ENCODE data around the gene FOLH1. TPM values are rescaled to one million over a fixed set of nuclear protein-coding genes. Genes with fewer than 3 reads are reported as not detected.
"Not testable (repeated sequence)": the region's sequence is repeated elsewhere in the genome, so short reads cannot be mapped to it uniquely, and the experiment has no call there.

FOLH1 gene
- total RNA-seq, 2 experiments from 2014 or later: not detected

- DNase-seq: no peak
- no peak overlapping the region for H3K27ac Mint-ChIP-seq
- POLR2A ChIA-PET: no interaction called here
- no peaks in the 10 kb centered on the region for H3K9me3 Mint-ChIP-seq (ENCODE audit: low read depth)
- H3K36me3 Mint-ChIP-seq (ENCODE audit: low read depth): no peaks in the 10 kb centered on the region
- H3K27me3 Mint-ChIP-seq: no peaks in the 10 kb centered on the region
- no peaks in the 10 kb centered on the region for H3K4me1 Mint-ChIP-seq
- intact Hi-C loops (cut with DNase I, micrococcal nuclease): no loop called here
- CTCF ChIA-PET: no interaction called here
- no peak for ATAC-seq
- no peak overlapping the region for H3K4me3 Mint-ChIP-seq
Observed at GRCh38 chr11:49221112-49221511, 12.7 kb upstream of the FOLH1 start.

GRCh38 chr11:49213026-49213560, 4.7 kb upstream of the FOLH1 start:
- Mint-ChIP-seq H3K27me3 (no peaks in the 10 kb centered on the region), H3K4me1 (no peaks in the 10 kb centered on the region), H3K9me3 (ENCODE audit: low read depth) (no peaks in the 10 kb centered on the region), H3K27ac (no peak overlapping the region), H3K4me3 (no peak overlapping the region), H3K36me3 (ENCODE audit: low read depth) (no peaks in the 10 kb centered on the region)
- ChIA-PET CTCF (no interaction called here), POLR2A (no interaction called here)
- DNase-seq (no peak), ATAC-seq (no peak)
- intact Hi-C loops (cut with DNase I, micrococcal nuclease): no loop called here

- POLR2A ChIA-PET; CTCF ChIA-PET; intact Hi-C loops (cut with DNase I, micrococcal nuclease); H3K27me3 Mint-ChIP-seq; H3K4me1 Mint-ChIP-seq; H3K9me3 Mint-ChIP-seq (ENCODE audit: low read depth); ATAC-seq; H3K27ac Mint-ChIP-seq; DNase-seq; H3K4me3 Mint-ChIP-seq; H3K36me3 Mint-ChIP-seq (ENCODE audit: low read depth): not testable (repeated sequence)
Observed at GRCh38 chr11:49206999-49207398, 1.4 kb downstream of the FOLH1 start.

DNA sequence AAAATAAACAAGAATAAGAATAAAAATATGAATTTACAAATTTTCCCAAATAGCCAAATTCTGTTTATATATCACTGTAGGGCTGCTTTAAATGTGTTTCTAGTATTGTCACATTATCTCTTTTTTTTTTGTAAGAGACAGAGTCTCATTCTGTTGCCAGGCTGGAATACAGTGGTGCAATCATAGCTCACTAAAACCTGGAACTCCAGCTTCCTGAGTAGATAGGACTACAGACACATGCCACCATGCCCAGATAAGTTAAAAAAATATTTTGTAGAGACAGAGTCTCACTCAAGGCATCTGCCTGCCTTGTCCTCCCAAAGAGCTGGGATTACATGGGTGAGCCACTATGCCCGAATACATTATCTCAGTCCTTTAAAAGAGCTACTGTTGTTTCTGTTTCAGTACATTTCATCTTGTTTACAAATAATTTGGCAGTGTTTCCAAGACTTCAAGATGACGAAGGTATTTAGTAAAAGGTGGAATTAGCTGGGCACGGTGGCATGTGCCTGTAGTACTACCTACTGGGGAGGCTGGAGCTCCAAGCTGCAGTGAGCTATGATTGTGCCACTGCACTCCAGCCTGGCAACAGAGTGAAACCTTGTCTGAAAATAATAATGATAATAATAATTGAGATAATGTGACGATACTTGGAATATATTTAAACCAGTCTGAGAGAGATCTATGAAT, 6.0 kb downstream of the FOLH1 start:
- H3K4me1 Mint-ChIP-seq: no peaks in the 10 kb centered on the region
- intact Hi-C loops (cut with DNase I, micrococcal nuclease): no loop called here
- no peak overlapping the region for H3K27ac Mint-ChIP-seq
- POLR2A ChIA-PET: no interaction called here
- peaks cover 3% of the 10 kb centered on the region for H3K27me3 Mint-ChIP-seq
- CTCF ChIA-PET: no interaction called here
- ATAC-seq (no peak), DNase-seq (no peak)
- H3K36me3 Mint-ChIP-seq (ENCODE audit: low read depth): no peaks in the 10 kb centered on the region
- no peaks in the 10 kb centered on the region for H3K9me3 Mint-ChIP-seq (ENCODE audit: low read depth)
- H3K4me3 Mint-ChIP-seq: no peak overlapping the region

DNA sequence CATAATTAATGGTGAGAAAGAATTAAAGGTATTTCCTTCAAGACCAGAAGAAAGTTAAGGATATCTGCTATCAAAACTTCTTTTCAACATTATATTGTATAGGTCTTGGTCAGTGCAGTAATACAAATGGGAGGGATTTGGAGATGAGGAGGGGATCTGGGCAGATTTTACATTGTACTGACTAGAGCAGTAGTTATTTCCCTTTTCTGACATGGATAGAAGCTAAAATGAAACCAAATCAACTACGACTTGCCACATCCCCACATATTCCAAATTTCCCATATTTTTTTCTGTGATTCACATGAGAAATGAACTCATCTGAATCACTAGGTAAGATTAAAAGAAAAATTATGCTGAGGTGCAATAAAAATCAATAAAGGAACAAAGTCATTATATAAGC, 11.6 kb downstream of the FOLH1 start:
- H3K4me3 Mint-ChIP-seq; ATAC-seq; POLR2A ChIA-PET; DNase-seq; H3K9me3 Mint-ChIP-seq (ENCODE audit: low read depth); intact Hi-C loops (cut with DNase I, micrococcal nuclease); CTCF ChIA-PET; H3K27me3 Mint-ChIP-seq; H3K36me3 Mint-ChIP-seq (ENCODE audit: low read depth); H3K27ac Mint-ChIP-seq; H3K4me1 Mint-ChIP-seq: not testable (repeated sequence)

DNA sequence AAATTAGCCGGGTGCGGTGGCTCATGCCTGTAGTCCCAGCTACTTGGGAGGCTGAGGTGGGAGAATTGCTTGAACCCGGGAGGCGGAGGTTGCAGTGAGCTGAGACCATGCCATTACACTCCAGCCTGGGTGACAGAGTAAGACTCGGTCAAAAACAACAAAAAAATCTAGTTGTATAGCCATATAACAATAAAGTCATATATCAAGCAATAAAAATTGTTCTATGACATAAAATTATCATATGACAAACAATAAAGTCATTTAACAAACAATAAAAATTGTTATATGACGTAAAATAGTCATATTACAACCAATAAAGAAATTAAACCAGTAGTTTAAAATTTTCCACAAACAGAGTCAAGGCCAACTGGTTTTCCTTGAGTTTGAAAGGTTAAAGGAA, 12.4 kb downstream of the FOLH1 start:
- H3K9me3 Mint-ChIP-seq (ENCODE audit: low read depth); H3K27me3 Mint-ChIP-seq; intact Hi-C loops (cut with DNase I, micrococcal nuclease); DNase-seq; ATAC-seq; H3K27ac Mint-ChIP-seq; H3K36me3 Mint-ChIP-seq (ENCODE audit: low read depth); POLR2A ChIA-PET; CTCF ChIA-PET; H3K4me3 Mint-ChIP-seq; H3K4me1 Mint-ChIP-seq: not testable (repeated sequence)

DNA sequence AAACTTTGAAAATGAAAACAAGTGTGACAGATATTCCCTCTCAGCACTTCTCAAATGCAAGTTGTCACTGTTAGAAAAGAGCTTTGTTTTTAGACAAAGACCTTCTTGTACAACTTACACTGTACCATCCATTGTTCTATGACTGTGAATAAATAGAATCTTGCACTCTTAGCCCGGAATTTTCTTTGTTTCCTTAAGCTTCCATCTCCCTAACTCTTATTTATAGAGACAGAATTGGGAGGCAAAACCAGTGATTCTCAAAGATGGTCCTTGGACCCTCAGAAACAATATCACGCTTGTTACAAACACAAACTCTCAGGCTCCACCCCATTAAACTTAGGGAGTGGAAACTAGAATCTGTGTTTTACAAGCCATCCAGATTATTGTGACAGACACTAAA, 18.1 kb downstream of the FOLH1 start:
- H3K27ac Mint-ChIP-seq; DNase-seq; ATAC-seq; CTCF ChIA-PET; H3K36me3 Mint-ChIP-seq (ENCODE audit: low read depth); H3K9me3 Mint-ChIP-seq (ENCODE audit: low read depth); intact Hi-C loops (cut with DNase I, micrococcal nuclease); POLR2A ChIA-PET; H3K4me1 Mint-ChIP-seq; H3K4me3 Mint-ChIP-seq; H3K27me3 Mint-ChIP-seq: not testable (repeated sequence)

DNA sequence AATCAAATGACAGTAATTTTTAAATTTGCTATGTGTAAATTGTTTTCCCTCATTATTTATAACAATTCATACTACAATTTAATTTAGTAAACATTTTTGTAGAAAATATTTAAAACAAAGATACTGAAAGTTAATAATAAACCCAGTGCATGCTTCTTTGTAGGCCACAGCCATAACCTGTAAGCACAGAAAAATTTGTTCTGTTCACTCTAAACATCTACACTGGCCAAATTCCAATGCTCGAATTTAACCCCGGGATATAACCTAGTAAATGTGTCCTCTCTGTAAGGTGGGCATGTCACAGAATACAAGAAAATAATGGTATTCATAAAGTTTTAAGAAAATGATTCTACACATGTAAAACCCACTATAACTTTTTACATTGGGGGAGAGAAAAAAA, 22.2 kb downstream of the FOLH1 start:
- H3K9me3 Mint-ChIP-seq (ENCODE audit: low read depth); H3K4me3 Mint-ChIP-seq; POLR2A ChIA-PET; intact Hi-C loops (cut with DNase I, micrococcal nuclease); H3K4me1 Mint-ChIP-seq; CTCF ChIA-PET; H3K27me3 Mint-ChIP-seq; DNase-seq; ATAC-seq; H3K27ac Mint-ChIP-seq; H3K36me3 Mint-ChIP-seq (ENCODE audit: low read depth): not testable (repeated sequence)

GRCh38 chr11:49185597-49185996, 22.8 kb downstream of the FOLH1 start:
- H3K27me3 Mint-ChIP-seq; H3K36me3 Mint-ChIP-seq (ENCODE audit: low read depth); POLR2A ChIA-PET; H3K4me1 Mint-ChIP-seq; H3K9me3 Mint-ChIP-seq (ENCODE audit: low read depth); H3K27ac Mint-ChIP-seq; intact Hi-C loops (cut with DNase I, micrococcal nuclease); DNase-seq; CTCF ChIA-PET; H3K4me3 Mint-ChIP-seq; ATAC-seq: not testable (repeated sequence)

DNA sequence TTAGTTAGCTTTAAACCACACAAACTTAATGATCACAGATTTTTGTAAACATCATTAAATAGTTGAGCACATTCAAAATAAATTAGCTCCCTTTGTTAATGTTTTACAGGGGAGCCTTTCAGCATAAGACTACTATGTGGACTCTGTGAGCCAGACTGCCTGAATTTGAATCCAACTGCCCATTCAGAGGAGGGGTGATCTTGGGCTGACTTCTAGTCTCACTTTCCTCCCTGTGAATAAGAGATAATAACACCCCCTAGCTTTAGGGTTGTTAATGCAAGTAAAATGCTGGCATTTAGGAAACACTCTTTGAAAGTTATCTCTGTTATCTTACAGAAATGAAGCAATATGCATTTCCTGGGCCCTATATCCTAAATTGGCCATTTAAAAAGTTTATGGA, 23.6 kb downstream of the FOLH1 start:
- CTCF ChIA-PET; H3K4me3 Mint-ChIP-seq; POLR2A ChIA-PET; H3K4me1 Mint-ChIP-seq; H3K27me3 Mint-ChIP-seq; H3K27ac Mint-ChIP-seq; ATAC-seq; H3K9me3 Mint-ChIP-seq (ENCODE audit: low read depth); DNase-seq; H3K36me3 Mint-ChIP-seq (ENCODE audit: low read depth); intact Hi-C loops (cut with DNase I, micrococcal nuclease): not testable (repeated sequence)

GRCh38 chr11:49177936-49178335, 30.5 kb downstream of the FOLH1 start:
- intact Hi-C loops (cut with DNase I, micrococcal nuclease); H3K27ac Mint-ChIP-seq; H3K4me3 Mint-ChIP-seq; POLR2A ChIA-PET; CTCF ChIA-PET; H3K27me3 Mint-ChIP-seq; ATAC-seq; H3K4me1 Mint-ChIP-seq; H3K36me3 Mint-ChIP-seq (ENCODE audit: low read depth); DNase-seq; H3K9me3 Mint-ChIP-seq (ENCODE audit: low read depth): not testable (repeated sequence)

GRCh38 chr11:49175378-49175777, 33.0 kb downstream of the FOLH1 start:
- POLR2A ChIA-PET; CTCF ChIA-PET; ATAC-seq; H3K4me1 Mint-ChIP-seq; DNase-seq; H3K36me3 Mint-ChIP-seq (ENCODE audit: low read depth); H3K27me3 Mint-ChIP-seq; intact Hi-C loops (cut with DNase I, micrococcal nuclease); H3K27ac Mint-ChIP-seq; H3K4me3 Mint-ChIP-seq; H3K9me3 Mint-ChIP-seq (ENCODE audit: low read depth): not testable (repeated sequence)
